ENCODE data around the gene PROSER3. TPM values are rescaled to one million over a fixed set of nuclear protein-coding genes. Genes with fewer than 3 reads are reported as not detected.

The PROSER3 gene
- total and polyA plus RNA-seq, 2 experiments from 2014 or later, result 2.7 to 12.6 TPM

- Histone ChIP-seq H3K9ac (no peak overlapping the region), H3K27me3 (replicated peaks; ENCODE audit: insufficient read depth) (no peaks in the 10 kb centered on the region), H3K4me3 (no peak overlapping the region), H3F3A (ENCODE audit: insufficient read depth) (no peaks in the 10 kb centered on the region), H3K9me3 (ENCODE audit: low read depth) (no peaks in the 10 kb centered on the region), H3K4me1 (ENCODE audit: insufficient read depth) (no peaks in the 10 kb centered on the region), H4K20me1 (ENCODE audit: insufficient read depth) (no peaks in the 10 kb centered on the region), H3K9me2 (ENCODE audit: insufficient read depth) (no peaks in the 10 kb centered on the region), H3K27ac (no peak overlapping the region), H3K36me3 (ENCODE audit: low read depth) (no peaks in the 10 kb centered on the region), H2AFZ (no peak overlapping the region), H3K79me2 (ENCODE audit: insufficient read depth) (no peaks in the 10 kb centered on the region), H3K4me2 (ENCODE audit: unreplicated experiment) (no peak overlapping the region)
- WGBS, 2 experiments (ENCODE audit: low coverage in 1 of 2, low lambda C conversion rate in 2 of 2, missing lambda C conversion rate in 2 of 2), result 96% methylated on average over 15 to 16 of the region's 16 CpGs
- no peak for DNase-seq
- in situ Hi-C loops (cut with MboI), result no loop called here
- TF ChIP-seq EZH2phosphoT487 (IDR thresholded peaks at IDR 0.05; ENCODE audit: insufficient read depth, low read depth) (no peak), EZH2 (IDR thresholded peaks at IDR 0.05; ENCODE audit: insufficient read depth, poor library complexity, severe bottlenecking) (no peak)
Measured at GRCh38 chr19:35780058-35780457, 22.1 kb downstream of the PROSER3 start.

- no peak for DNase-seq
- Histone ChIP-seq H4K20me1 (ENCODE audit: insufficient read depth) (no peaks in the 10 kb centered on the region), H3K27ac (no peak overlapping the region), H3K9me3 (ENCODE audit: low read depth) (no peaks in the 10 kb centered on the region), H3K36me3 (ENCODE audit: low read depth) (no peaks in the 10 kb centered on the region), H3K4me3 (no peak overlapping the region), H2AFZ (no peak overlapping the region), H3K9ac (no peak overlapping the region), H3K4me1 (ENCODE audit: insufficient read depth) (no peaks in the 10 kb centered on the region), H3F3A (ENCODE audit: insufficient read depth) (no peaks in the 10 kb centered on the region), H3K4me2 (ENCODE audit: unreplicated experiment) (no peak overlapping the region), H3K27me3 (replicated peaks; ENCODE audit: insufficient read depth) (no peaks in the 10 kb centered on the region), H3K9me2 (ENCODE audit: insufficient read depth) (no peaks in the 10 kb centered on the region), H3K79me2 (ENCODE audit: insufficient read depth) (no peaks in the 10 kb centered on the region)
- in situ Hi-C loops (cut with MboI), result no loop called here
- TF ChIP-seq EZH2 (IDR thresholded peaks at IDR 0.05; ENCODE audit: insufficient read depth, poor library complexity, severe bottlenecking) (no peak), EZH2phosphoT487 (IDR thresholded peaks at IDR 0.05; ENCODE audit: insufficient read depth, low read depth) (no peak)
- 96% methylated on average over 9 to 20 of the region's 20 CpGs for WGBS, 2 experiments (ENCODE audit: low coverage in 1 of 2, low lambda C conversion rate in 2 of 2, missing lambda C conversion rate in 2 of 2)
Measured at GRCh38 chr19:35780717-35781116, 22.7 kb downstream of the PROSER3 start.

- no peaks in the 10 kb centered on the region for H4K20me1 ChIP-seq (ENCODE audit: insufficient read depth)
- no peaks in the 10 kb centered on the region for H3K36me3 ChIP-seq (ENCODE audit: low read depth)
- 91 to 93% methylated on average over 9 of the region's 9 CpGs for WGBS, 2 experiments (ENCODE audit: low coverage in 1 of 2, low lambda C conversion rate in 2 of 2, missing lambda C conversion rate in 2 of 2)
Measured at GRCh38 chr19:35781650-35782049, 23.7 kb downstream of the PROSER3 start.

GRCh38 chr19:35782589-35782988 is 24.6 kb downstream of the PROSER3 start:
- in situ Hi-C loops (cut with MboI), result no loop called here
- Histone ChIP-seq H3K9ac (no peak overlapping the region), H2AFZ (no peak overlapping the region), H3K36me3 (ENCODE audit: low read depth) (no peaks in the 10 kb centered on the region), H3K27ac (no peak overlapping the region), H3K4me3 (no peak overlapping the region), H3K9me3 (ENCODE audit: low read depth) (no peaks in the 10 kb centered on the region), H3K27me3 (replicated peaks; ENCODE audit: insufficient read depth) (no peaks in the 10 kb centered on the region), H3K4me2 (ENCODE audit: unreplicated experiment) (no peak overlapping the region), H4K20me1 (ENCODE audit: insufficient read depth) (no peaks in the 10 kb centered on the region), H3K79me2 (ENCODE audit: insufficient read depth) (no peaks in the 10 kb centered on the region), H3F3A (ENCODE audit: insufficient read depth) (no peaks in the 10 kb centered on the region), H3K4me1 (ENCODE audit: insufficient read depth) (no peaks in the 10 kb centered on the region), H3K9me2 (ENCODE audit: insufficient read depth) (no peaks in the 10 kb centered on the region)
- 98 to 99% methylated on average over 9 to 11 of the region's 12 CpGs for WGBS, 2 experiments (ENCODE audit: low coverage in 1 of 2, low lambda C conversion rate in 2 of 2, missing lambda C conversion rate in 2 of 2)
- DNase-seq, result no peak
- TF ChIP-seq EZH2phosphoT487 (IDR thresholded peaks at IDR 0.05; ENCODE audit: insufficient read depth, low read depth) (no peak), EZH2 (IDR thresholded peaks at IDR 0.05; ENCODE audit: insufficient read depth, poor library complexity, severe bottlenecking) (no peak)

More at GRCh38 chr19:35781650-35782049, 23.7 kb downstream of the PROSER3 start:
- H3K27ac ChIP-seq, result no peak overlapping the region
- no peaks in the 10 kb centered on the region for H3K4me1 ChIP-seq (ENCODE audit: insufficient read depth)
- no peaks in the 10 kb centered on the region for H3K79me2 ChIP-seq (ENCODE audit: insufficient read depth)
- no peak overlapping the region for H3K4me3 ChIP-seq
- DNase-seq, result no peak
- H3K9me2 ChIP-seq (ENCODE audit: insufficient read depth), result no peaks in the 10 kb centered on the region
- in situ Hi-C loops (cut with MboI), result no loop called here
- no peak overlapping the region for H2AFZ ChIP-seq
- no peak overlapping the region for H3K4me2 ChIP-seq (ENCODE audit: unreplicated experiment)
- no peak overlapping the region for H3K9ac ChIP-seq
- H3F3A ChIP-seq (ENCODE audit: insufficient read depth), result no peaks in the 10 kb centered on the region
- no peaks in the 10 kb centered on the region for H3K27me3 ChIP-seq (replicated peaks; ENCODE audit: insufficient read depth)
- no peaks in the 10 kb centered on the region for H3K9me3 ChIP-seq (ENCODE audit: low read depth)
- TF ChIP-seq EZH2 (IDR thresholded peaks at IDR 0.05; ENCODE audit: insufficient read depth, poor library complexity, severe bottlenecking) (no peak), EZH2phosphoT487 (IDR thresholded peaks at IDR 0.05; ENCODE audit: insufficient read depth, low read depth) (no peak)
